ENCODE data around the gene ZCCHC24.
A peak's percentile ranks its signal among the peaks of the same experiment; 100 is the strongest.

ZCCHC24 gene

DNA sequence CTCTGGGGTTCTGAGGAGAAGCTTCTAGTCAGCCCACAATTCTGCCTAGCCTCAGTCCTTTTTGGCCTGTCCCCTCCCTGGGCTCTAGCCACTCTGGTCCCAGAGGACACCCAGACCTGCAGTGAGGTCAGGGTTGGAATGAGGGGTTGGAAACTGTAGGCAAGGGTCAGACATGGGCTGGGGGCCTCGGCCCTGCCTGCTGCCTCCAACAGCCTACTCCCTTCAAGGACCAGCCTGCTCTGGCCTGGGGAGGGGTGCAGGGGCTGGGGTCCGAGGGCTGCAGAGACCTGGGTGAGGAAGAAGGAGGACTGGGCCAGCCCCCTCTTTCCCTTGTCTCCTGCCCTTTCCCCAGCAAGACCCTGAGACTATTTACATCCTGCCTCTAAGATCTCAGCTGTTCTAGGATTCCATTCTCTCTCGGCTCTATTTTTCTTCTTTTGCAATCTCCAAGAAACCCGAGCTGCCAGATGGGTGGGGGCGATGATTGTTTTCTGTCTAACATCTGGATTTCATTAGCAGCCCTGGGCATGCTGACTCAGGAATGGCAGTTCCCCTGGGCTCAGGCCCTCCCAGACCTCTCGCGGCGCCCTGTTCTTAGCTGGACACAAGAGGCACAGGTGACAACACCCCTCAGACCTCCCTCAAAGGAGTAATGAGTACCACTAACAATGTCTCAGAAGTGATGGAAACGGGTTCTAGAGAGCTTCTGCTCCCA is 23.1 kb downstream of the ZCCHC24 start:
- Histone ChIP-seq H3K14ac (ENCODE audit: low read length) (no peak overlapping the region), H3K27me3 (ENCODE audit: insufficient read depth, low read length) (no peaks in the 10 kb centered on the region), H3K79me2 (ENCODE audit: control insufficient read depth, insufficient read depth, low read length, poor library complexity) (no peaks in the 10 kb centered on the region), H2BK12ac (ENCODE audit: low read length) (no peak overlapping the region), H2AFZ (ENCODE audit: insufficient read depth, low read length, poor library complexity) (no peak overlapping the region), H3K4me2 (ENCODE audit: low read length) (no peak overlapping the region), H2BK120ac (ENCODE audit: insufficient read depth, low read length, poor library complexity) (no peak overlapping the region), H2AK5ac (ENCODE audit: low read length) (no peak overlapping the region), H3K23ac (ENCODE audit: low read length) (no peak overlapping the region), H4K91ac (ENCODE audit: low read depth, low read length) (no peak overlapping the region), H4K8ac (ENCODE audit: low read depth, low read length) (no peak overlapping the region), H3K4me3 (ENCODE audit: low read depth, low read length) (no peak overlapping the region), H3K4ac (ENCODE audit: low read depth, low read length) (no peak overlapping the region), H3K36me3 (ENCODE audit: control insufficient read depth in 1 of 2, insufficient read depth in 2 of 2, low read length in 2 of 2) (peaks cover 0 to 2% of the 10 kb centered on the region in 2 experiments), H3K9me3 (ENCODE audit: insufficient read depth, low read depth, low read length) (peaks cover 4% of the 10 kb centered on the region), H3K9ac (ENCODE audit: low read length) (no peak overlapping the region), H3K4me1 (ENCODE audit: control insufficient read depth in 1 of 2, insufficient read depth in 2 of 2, low read length in 2 of 2) (peaks cover 0 to 7% of the 10 kb centered on the region in 2 experiments), H3K18ac (ENCODE audit: low read length) (no peak overlapping the region), H3K27ac (ENCODE audit: low read depth, low read length) (no peak overlapping the region), H3K79me1 (ENCODE audit: low read length) (no peaks in the 10 kb centered on the region), H4K12ac (ENCODE audit: low read depth, low read length) (no peak overlapping the region), H2BK5ac (ENCODE audit: low read depth, low read length, poor library complexity) (no peak overlapping the region)
- no CpG with 5 or more reads among the region's 9 CpGs for WGBS (ENCODE audit: extremely low coverage, insufficient coverage, insufficient read length)
- DNase-seq = no peak

DNA sequence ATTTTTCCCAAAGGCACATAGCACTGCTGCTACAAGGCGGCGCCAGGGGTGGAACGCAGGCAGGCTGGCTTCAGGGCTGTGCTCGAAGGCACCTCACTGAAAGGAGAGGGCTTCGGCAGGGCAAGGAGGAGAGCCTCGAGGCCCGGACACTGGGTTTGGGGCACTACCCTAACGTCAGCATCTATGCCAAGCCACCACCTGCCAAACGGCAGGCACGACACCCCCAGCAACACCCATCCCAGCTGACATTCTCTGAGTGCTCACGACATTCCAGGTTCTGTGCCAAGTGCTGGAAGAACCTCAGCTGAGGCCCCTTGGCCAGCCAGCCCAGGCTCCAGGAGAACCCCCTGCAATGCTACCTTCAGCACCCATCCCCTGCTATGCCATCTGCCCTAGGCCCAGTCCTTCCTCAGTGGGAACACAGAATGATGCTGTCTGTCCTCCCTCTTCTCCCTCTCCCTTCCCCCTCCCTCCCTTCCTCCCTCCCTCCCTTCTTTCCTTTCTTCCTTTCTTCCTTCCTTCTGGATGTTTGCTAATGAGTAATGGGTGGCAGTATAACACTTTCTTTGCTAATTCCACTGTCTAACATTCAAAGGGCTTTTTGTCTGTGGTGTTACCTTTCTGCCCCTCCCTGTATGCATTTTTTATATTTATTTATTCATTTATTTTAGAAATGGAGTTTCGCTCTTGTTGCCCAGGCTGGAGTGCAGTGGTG is 24.3 kb downstream of the ZCCHC24 start:
- Histone ChIP-seq H3K79me2 (ENCODE audit: control insufficient read depth, insufficient read depth, low read length, poor library complexity) (no peaks in the 10 kb centered on the region), H2BK120ac (ENCODE audit: insufficient read depth, low read length, poor library complexity) (no peak overlapping the region), H3K14ac (ENCODE audit: low read length) (no peak overlapping the region), H3K4me2 (ENCODE audit: low read length) (no peak overlapping the region), H3K79me1 (ENCODE audit: low read length) (no peaks in the 10 kb centered on the region), H3K27me3 (ENCODE audit: insufficient read depth, low read length) (no peaks in the 10 kb centered on the region), H3K4ac (ENCODE audit: low read depth, low read length) (no peak overlapping the region), H3K27ac (ENCODE audit: low read depth, low read length) (no peak overlapping the region), H2AFZ (ENCODE audit: insufficient read depth, low read length, poor library complexity) (no peak overlapping the region), H2AK5ac (ENCODE audit: low read length) (no peak overlapping the region), H3K9ac (ENCODE audit: low read length) (no peak overlapping the region), H4K91ac (ENCODE audit: low read depth, low read length) (no peak overlapping the region), H4K8ac (ENCODE audit: low read depth, low read length) (no peak overlapping the region), H3K9me3 (ENCODE audit: insufficient read depth, low read depth, low read length) (peaks cover 4% of the 10 kb centered on the region), H3K4me3 (ENCODE audit: low read depth, low read length) (peak overlapping the region; percentile 3), H3K23ac (ENCODE audit: low read length) (no peak overlapping the region), H3K4me1 (ENCODE audit: control insufficient read depth in 1 of 2, insufficient read depth in 2 of 2, low read length in 2 of 2) (peaks cover 0 to 7% of the 10 kb centered on the region in 2 experiments), H4K12ac (ENCODE audit: low read depth, low read length) (no peak overlapping the region), H2BK12ac (ENCODE audit: low read length) (no peak overlapping the region), H2BK5ac (ENCODE audit: low read depth, low read length, poor library complexity) (no peak overlapping the region), H3K36me3 (ENCODE audit: control insufficient read depth in 1 of 2, insufficient read depth in 2 of 2, low read length in 2 of 2) (peaks cover 0 to 2% of the 10 kb centered on the region in 2 experiments), H3K18ac (ENCODE audit: low read length) (no peak overlapping the region)
- no CpG with 5 or more reads among the region's 12 CpGs for WGBS (ENCODE audit: extremely low coverage, insufficient coverage, insufficient read length)
- DNase-seq = no peak

DNA sequence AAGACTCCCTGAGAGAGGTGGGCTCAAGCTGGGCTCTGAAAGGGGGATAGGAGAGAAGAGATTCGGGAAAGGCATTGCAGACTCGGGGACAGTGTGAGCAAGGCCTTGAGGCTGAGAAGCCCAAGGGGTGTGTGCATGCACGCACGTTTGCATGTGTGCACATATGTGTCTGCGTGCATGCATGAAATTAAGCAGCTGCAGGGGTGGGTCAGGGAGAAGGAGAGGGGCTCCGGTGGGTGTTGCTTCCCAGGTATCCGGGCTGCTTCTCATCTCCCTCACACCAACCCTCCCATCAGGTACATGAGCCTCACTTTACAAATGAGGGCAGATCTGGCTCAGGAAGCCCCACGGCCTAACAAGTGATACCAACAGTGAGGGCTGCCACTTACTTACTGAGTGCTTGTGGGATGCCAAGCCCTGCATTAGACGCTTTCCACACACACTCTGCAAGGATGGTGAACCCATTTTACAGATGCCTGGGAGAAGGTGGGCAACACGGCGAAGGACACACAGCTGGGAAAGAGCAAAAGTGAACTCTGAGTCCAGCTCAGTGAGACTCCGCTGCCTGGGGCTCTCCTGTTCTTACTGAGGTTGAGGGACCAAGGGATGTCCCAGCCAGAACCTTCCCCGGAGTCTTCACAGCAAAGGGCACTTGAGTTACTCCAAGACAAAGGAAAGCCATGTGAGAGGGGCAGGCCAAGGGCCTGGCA is 26.4 kb downstream of the ZCCHC24 start:
- Histone ChIP-seq H3K36me3 (ENCODE audit: control insufficient read depth in 1 of 2, insufficient read depth in 2 of 2, low read length in 2 of 2) (no peaks in the 10 kb centered on the region), H3K4me2 (ENCODE audit: low read length) (no peak overlapping the region), H3K4me3 (ENCODE audit: low read depth, low read length) (no peak overlapping the region), H4K12ac (ENCODE audit: low read depth, low read length) (no peak overlapping the region), H3K27ac (ENCODE audit: low read depth, low read length) (no peak overlapping the region), H3K4ac (ENCODE audit: low read depth, low read length) (no peak overlapping the region), H3K9me3 (ENCODE audit: insufficient read depth, low read depth, low read length) (no peaks in the 10 kb centered on the region), H2BK120ac (ENCODE audit: insufficient read depth, low read length, poor library complexity) (no peak overlapping the region), H3K23ac (ENCODE audit: low read length) (no peak overlapping the region), H4K8ac (ENCODE audit: low read depth, low read length) (no peak overlapping the region), H2AFZ (ENCODE audit: insufficient read depth, low read length, poor library complexity) (no peak overlapping the region), H4K91ac (ENCODE audit: low read depth, low read length) (no peak overlapping the region), H3K14ac (ENCODE audit: low read length) (no peak overlapping the region), H3K79me2 (ENCODE audit: control insufficient read depth, insufficient read depth, low read length, poor library complexity) (no peaks in the 10 kb centered on the region), H3K18ac (ENCODE audit: low read length) (no peak overlapping the region), H2AK5ac (ENCODE audit: low read length) (no peak overlapping the region), H2BK12ac (ENCODE audit: low read length) (no peak overlapping the region), H3K4me1 (ENCODE audit: control insufficient read depth in 1 of 2, insufficient read depth in 2 of 2, low read length in 2 of 2) (peaks cover 0 to 7% of the 10 kb centered on the region in 2 experiments), H2BK5ac (ENCODE audit: low read depth, low read length, poor library complexity) (no peak overlapping the region), H3K79me1 (ENCODE audit: low read length) (no peaks in the 10 kb centered on the region), H3K27me3 (ENCODE audit: insufficient read depth, low read length) (no peaks in the 10 kb centered on the region), H3K9ac (ENCODE audit: low read length) (no peak overlapping the region)
- no CpG with 5 or more reads among the region's 13 CpGs for WGBS (ENCODE audit: extremely low coverage, insufficient coverage, insufficient read length)
- no peak for DNase-seq

GRCh38 chr10:79418274-79418673 is 27.1 kb downstream of the ZCCHC24 start:
- no peaks in the 10 kb centered on the region for H3K79me2 ChIP-seq (ENCODE audit: control insufficient read depth, insufficient read depth, low read length, poor library complexity)
- H3K27ac ChIP-seq (ENCODE audit: low read depth, low read length) = no peak overlapping the region
- no peak overlapping the region for H2BK5ac ChIP-seq (ENCODE audit: low read depth, low read length, poor library complexity)
- H3K9ac ChIP-seq (ENCODE audit: low read length) = no peak overlapping the region
- H2AFZ ChIP-seq (ENCODE audit: insufficient read depth, low read length, poor library complexity) = no peak overlapping the region
- no peak for DNase-seq
- no peak overlapping the region for H2AK5ac ChIP-seq (ENCODE audit: low read length)
- H3K23ac ChIP-seq (ENCODE audit: low read length) = no peak overlapping the region
- H3K14ac ChIP-seq (ENCODE audit: low read length) = no peak overlapping the region
- H4K91ac ChIP-seq (ENCODE audit: low read depth, low read length) = no peak overlapping the region
- no peak overlapping the region for H3K18ac ChIP-seq (ENCODE audit: low read length)
- no peak overlapping the region for H3K4me3 ChIP-seq (ENCODE audit: low read depth, low read length)
- no peak overlapping the region for H4K8ac ChIP-seq (ENCODE audit: low read depth, low read length)
- no peaks in the 10 kb centered on the region for H3K79me1 ChIP-seq (ENCODE audit: low read length)
- H3K27me3 ChIP-seq (ENCODE audit: insufficient read depth, low read length) = no peaks in the 10 kb centered on the region
- no peaks in the 10 kb centered on the region for H3K9me3 ChIP-seq (ENCODE audit: insufficient read depth, low read depth, low read length)
- no peaks in the 10 kb centered on the region for H3K36me3 ChIP-seq (ENCODE audit: control insufficient read depth in 1 of 2, insufficient read depth in 2 of 2, low read length in 2 of 2)
- H4K12ac ChIP-seq (ENCODE audit: low read depth, low read length) = no peak overlapping the region
- H3K4me2 ChIP-seq (ENCODE audit: low read length) = no peak overlapping the region
- no peak overlapping the region for H2BK12ac ChIP-seq (ENCODE audit: low read length)
- peaks cover 0 to 7% of the 10 kb centered on the region in 2 experiments for H3K4me1 ChIP-seq (ENCODE audit: control insufficient read depth in 1 of 2, insufficient read depth in 2 of 2, low read length in 2 of 2)
- no peak overlapping the region for H2BK120ac ChIP-seq (ENCODE audit: insufficient read depth, low read length, poor library complexity)
- no peak overlapping the region for H3K4ac ChIP-seq (ENCODE audit: low read depth, low read length)
- WGBS (ENCODE audit: extremely low coverage, insufficient coverage, insufficient read length) = no CpG with 5 or more reads among the region's 6 CpGs

All from trophoblast cell (in vitro differentiated cells and primary cell).